COLO668 (cell line): ENCODE results near the gene DCC.

Source experiments
- DNase-seq: peaks from one replicate; lab custom pipeline; 2025; ENCODE audit not compliant: unreplicated experiment; lab: John Stamatoyannopoulos, UW

The DCC gene

DNA sequence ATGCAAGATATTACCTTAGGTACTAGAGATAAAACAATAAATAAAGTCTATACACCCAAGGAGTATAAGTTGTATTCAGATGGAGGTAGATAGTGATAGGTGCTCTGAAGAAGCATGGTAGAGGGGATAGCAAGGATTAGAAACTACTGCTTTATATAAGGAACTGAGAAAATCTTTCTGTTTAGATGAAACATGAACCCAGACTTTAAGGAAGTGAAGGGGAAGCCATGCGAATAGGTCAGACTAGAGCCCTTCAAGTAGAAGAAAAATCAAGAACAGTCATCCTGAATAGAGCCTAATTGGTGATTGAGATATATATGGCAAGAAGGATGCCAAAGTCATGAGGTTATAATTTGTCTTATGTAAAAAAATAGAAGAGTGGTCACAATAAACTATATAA lies 984.4 kb downstream of the DCC start:
- DNase-seq, result no peak

DNA sequence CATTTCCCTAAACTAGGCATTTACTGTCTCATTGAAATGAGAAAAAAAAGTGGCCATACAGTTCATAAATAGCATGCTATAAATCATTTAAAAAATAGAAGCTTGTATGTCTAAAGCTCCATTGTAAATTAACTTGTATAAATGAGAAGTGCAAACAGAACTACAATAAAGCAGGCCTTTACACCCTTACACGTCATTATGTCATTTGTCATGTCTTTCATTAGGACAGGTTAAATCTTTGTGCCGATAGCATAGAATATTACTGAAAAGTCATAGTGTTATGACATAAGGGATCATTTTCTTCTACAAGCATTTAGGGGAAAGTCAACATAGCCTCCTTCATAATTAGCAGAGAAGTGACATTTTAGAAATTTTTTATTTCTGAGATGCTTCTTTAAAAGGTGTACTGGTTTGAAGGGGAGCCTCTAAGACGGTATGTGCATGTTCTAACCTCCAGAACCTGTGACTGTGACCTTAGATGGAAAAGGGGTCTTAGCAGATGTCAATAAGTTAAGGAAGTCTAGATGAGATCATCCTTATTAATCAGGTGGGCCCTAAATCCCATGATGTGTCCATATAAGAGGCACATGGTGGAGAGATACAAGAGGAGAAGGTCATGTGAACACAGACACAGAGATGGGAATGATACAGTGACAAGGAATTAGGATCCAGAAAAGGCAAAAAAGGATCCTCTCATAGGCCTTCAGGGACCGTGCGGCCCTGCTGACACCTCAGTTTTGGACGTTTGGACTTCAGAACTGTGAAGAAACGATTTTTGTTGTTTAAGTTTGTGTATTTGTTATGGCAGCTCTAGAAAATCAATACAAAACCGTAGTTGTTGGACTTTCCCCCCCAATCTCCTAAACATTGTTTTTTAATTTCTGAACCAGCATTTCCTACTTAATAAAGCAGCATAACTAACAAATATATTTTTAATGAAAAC lies 1020.8 kb downstream of the DCC start:
- no peak for DNase-seq

DNA sequence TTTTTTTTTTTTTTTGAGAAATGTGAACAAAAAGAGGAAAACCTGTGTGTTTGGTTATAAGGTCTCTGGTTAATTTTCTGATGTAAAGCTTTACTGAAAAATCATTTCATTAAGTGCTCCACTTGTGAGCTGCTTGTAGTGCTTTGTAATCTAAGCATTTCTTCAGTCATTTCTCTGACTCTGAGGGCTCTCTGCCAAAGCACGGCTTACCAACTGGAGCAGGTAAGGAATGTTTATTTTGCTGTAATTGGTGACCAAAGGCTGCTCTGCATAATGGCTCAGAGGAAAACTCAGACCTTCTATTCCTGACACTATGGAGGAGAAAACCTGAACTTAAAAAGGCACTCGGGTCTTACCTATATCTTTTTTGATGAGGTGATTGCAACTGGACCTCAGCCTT lies 1035.6 kb downstream of the DCC start:
- no peak for DNase-seq

DNA sequence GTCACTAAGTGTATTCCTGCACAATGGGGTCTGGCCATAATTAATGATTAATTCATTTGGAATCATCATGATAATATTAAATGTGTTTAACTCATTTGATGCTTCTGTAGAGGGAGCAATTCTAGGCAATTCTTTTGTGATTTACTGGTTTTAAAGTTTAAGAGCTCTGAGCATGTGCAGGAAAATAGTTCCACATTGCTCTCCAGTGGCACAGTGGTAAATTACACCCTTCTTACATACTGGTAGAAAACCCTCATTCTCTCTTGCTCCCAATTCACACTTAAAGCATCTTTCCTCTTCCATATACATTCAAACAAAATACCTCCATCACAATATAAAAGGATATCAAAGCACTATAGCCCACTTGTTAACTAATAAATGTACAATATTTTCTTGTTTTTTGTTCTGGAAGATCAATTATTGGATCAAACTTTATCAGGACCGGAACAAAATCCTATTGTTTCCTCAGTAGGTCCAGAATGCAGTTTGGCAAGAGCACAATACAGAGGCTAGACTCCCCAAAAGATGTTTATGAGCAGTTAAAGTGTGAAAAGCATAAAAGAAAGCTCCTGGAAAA lies 1040.2 kb downstream of the DCC start:
- DNase-seq, result no peak

DNA sequence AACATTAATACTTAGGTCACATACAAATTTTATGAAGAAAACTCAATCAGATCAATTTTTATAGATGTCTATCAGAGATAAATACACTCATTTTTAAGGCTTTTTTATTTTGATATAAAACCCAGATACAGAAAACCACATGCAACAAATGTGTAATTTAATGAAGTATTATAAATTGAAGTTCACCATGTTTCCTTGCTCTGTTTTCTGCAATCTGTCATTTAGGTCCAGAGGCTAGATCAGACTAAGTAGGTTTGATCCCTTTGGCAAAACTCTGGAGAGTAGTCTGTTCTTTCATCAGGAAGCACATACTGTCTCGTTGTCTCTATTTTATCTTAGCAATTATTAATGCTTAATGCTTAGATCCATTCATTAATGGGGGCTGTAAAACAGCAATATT lies 1042.9 kb downstream of the DCC start:
- no peak for DNase-seq

DNA sequence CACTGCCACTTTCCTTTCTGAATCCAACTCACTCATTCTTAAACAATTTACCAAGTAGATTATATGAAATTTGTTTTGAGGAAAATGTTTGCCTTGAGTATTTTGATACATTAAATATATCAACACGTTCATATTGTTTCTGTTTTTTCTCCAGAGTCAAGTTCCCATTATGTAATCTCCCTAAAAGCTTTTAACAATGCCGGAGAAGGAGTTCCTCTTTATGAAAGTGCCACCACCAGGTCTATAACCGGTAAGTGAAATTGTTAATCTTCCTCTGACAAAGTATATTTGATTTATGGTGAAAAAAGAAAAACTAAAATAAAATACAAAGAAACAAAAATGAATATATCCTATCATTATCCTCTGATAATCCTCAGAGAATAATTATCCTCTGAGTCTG lies 1045.9 kb downstream of the DCC start:
- DNase-seq, result no peak

DNA sequence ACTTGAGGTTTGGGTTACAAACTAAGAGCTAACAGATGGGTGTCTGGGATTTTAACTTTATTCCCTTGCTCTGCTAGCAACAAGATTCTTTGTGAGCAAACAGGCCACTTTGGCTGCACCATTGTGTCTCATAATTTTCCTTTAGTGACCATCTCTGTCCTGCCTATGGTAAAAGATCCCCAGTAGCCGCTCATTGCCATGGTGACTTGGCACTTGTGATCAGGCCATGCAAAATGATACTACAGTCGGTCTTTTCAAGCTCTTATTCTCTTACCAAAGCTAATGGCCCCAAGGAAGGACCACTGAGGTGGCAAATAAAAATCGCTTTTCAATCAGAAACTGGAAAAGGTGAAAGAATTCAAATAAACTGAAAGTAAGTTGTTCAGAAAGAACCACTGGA lies 1047.6 kb downstream of the DCC start:
- no peak for DNase-seq

DNA sequence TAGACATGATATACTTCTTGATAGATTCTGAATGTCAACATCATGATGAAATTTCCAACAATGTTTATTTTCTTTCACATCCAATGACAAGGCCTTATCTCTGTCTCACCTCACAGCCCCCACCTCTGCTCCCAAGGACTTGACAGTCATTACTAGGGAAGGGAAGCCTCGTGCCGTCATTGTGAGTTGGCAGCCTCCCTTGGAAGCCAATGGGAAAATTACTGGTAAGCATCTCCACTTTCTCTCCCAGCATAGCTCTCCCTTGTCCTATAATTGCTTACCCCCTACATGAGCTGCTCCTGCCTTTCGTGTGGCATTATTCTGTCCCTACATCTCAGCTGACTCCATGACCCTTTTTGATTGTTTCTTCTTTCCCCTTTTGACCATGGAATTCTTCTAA lies 1062.7 kb downstream of the DCC start:
- DNase-seq, result no peak

DNA sequence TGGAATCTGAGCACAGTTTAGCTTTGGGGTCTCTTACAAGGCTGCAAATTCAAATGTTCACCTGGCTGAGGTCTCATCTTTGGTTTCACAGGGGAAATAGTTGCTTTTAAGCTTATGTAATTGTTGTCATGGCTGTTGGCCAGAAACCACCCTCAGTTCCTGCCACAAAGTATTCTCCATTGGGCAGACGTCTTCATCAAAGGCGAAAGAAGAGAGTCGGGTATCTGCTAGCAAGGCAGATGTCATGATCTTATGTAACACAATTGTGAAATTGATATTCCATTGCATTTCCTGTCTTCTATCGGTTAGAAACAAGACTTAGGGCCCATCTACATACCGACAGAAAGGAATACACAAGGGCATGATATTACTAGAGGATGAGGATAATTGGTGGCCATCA lies 1068.3 kb downstream of the DCC start:
- DNase-seq, result no peak

DNA sequence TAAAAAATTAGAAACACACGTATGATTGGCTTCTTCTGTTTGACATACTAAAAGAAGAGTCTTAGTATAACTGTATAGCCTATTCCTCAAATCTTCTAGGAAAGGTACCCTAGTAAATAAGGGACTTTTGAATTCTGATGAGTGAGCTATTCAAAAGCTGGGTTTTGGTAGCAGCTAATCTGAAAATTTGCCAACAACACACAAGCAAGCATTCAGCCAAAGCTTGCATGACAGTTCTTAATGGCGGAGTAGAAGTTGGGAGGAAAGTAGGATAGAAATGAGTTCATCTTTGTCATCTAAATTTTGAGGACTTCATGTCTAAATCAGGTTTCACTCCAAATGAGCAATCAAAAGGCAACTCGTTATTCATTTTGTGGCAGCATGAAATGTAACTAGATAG lies 1071.5 kb downstream of the DCC start:
- no peak for DNase-seq

DNA sequence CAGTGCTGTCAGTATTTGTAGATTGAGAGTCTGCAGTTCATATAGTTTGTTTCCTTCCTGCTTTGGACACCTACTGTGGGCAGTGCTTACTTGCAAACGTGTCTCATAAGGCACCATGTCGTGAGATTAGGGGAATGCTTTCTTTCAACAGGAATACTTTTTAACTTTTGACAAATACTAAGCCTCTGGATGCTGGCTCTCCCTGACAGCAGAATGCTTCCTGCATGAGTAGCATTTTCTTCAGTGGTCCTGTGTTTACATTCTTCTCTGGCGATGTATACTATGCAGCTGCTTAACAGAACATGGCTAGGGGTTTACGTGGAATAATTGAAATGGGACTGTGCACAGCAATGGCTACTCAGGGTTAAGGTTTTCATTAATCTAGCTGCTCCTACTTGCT lies 1077.0 kb downstream of the DCC start:
- DNase-seq, result no peak

DNA sequence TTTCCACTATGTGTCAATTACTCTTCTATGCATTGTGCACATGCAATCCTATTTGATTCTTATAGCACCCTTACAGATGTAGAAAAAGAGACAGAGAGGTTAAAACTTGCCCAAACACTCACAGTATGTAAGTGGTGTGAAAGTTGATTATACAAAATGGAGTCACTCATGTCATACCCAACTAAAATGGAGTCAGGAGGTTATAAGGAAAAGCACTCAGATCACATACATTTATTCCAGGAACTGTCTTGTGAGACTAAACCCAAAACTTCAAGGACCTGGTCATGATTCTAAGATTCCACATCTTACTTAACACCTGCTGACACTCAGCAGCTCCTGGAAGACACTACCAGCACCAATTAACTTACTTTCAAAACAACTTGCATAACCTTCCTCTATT lies 1081.9 kb downstream of the DCC start:
- no peak for DNase-seq

DNA sequence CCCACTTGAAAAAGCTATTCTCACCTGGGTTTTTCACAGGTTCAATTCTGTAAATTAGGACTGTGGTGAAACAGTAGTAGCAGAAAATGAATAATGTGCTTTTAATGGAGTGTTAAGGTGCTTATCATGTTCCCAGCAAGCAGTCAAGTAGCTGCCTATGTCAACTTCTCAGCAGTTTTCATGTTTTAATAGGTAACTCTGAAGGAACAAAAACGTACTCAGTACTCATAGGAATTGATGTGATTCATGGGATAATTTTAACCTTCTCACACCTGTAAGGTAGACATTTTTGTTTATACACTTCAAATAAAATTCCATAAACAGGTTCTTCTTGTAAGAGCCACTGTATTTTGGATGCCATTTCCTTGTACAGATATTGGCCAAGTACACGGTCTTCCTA lies 1082.9 kb downstream of the DCC start:
- no peak for DNase-seq

DNA sequence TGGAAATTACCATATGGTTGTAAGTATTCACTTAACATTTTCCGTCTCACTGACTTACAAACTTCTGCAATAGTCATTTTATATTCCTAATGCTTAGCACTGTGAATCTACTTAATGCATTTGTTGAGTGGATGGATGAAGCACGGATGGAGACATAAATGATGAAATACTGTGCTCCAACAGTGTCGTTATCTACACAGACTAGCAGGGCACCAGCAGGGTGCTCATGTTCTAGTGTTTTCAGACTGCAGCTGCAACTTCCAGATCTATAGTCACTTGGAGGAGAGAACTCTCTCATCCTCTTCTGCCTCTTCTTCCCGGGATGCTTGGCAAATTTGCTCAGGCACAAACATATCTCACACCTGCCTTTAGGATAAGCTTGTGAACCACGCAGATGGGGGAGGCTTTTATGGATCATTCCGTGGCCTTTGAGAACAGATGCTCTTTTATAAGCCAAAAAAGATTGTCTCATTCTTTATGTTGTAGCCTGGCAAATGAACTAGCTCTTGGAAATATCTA lies 1086.7 kb downstream of the DCC start:
- no peak for DNase-seq

DNA sequence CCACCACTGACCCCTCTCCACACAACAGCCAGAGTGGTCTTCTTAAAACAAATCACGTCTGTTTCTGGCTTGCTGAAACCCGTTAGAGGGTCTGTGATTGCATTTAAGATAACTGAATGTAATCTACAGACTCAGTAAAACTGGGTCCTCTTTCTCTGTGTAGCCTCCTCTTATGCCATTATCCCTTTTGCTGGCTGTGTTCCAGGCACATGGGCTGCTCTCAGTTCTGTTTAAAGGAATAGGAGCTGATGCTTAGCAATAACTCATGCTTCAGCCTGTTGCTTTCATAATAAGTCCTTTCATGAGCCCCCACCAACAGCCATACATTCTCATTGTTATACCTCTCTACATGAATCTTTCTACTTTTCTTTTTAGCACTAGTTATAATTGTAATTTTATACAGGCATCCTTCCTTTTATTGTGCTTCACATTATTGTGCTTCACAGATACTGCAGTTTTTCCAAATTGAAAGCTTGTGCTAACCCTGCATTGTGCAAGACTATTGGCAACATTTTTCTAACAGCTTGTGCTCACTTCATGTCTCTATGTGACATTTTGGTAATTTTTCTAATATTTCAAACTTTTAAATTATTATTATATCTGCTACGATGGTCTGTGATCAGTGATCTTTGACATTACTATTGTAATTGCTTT lies 1101.9 kb downstream of the DCC start:
- DNase-seq, result no peak

DNA sequence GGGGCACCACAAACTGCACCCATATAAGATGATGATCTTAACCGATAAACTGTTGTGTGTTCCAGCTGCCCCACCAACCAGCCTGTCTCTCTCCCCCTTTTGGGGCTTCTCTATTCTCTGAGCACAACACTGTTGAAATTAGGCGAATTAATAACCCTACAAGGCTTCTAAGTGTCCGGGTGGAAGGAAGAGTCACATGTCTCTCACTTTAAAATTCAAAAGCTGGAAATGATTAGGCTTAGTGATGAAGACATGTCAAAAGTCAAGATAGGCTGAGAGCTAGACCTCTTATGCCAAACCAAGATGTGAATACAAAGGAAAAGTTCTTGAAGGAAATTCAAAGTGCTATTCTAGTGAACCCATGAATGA lies 1102.4 kb downstream of the DCC start:
- no peak for DNase-seq

DNA sequence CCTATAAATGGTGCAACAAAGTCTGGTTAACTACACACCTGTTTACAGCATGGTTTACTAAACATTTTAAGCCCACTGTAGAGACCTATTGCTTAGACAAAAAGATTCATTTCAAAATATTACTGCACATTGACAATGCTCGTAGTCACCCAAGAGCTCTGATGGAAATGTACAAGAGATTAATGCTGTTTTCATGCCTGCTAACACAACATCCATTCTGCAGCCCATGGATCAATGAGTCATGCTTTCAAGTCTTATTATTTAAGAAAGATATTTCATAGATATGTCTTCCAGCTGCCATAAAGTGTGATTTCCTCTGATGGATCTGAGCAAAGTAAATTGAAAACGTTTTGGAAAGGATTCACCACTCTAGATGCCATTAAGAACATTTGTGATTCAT lies 1103.3 kb downstream of the DCC start:
- DNase-seq, result no peak

DNA sequence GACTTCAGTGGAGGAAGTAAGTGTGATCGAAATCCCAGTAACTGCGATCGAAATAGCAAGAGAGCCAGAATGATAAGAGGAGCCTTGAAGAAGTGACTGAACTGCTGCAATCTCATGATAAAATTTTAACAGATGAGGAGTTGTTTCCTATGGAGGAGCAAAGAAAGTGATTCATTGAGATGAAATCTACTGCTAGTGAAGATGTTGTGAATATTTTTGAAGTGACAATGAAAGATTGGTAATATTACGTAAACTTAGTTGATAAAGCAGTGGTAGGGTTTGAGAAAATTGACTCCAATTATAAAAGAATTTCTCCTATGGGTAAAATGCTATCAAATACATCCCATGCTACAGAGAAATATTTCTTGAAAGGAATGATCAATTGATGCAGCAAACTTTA lies 1103.8 kb downstream of the DCC start:
- no peak for DNase-seq

DNA sequence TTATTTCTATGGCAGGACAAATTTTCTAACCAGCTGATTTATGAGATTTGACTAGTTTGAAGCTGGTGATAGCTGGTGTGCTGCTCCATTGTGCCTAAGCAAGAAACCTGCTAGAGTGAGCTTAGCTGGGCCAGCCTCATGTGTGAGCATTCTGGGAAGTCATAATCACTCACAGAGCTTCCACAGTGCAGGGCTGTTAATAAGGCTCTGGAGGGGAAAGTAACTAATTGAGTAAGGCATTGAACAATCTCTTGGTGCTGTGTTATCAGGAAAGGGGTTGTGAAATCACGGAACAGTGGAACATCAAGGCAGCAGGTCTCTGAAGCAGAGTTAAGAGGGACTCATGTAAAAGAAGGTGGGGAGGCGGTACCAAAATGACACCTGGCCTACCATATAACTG lies 1111.9 kb downstream of the DCC start:
- DNase-seq, result no peak

DNA sequence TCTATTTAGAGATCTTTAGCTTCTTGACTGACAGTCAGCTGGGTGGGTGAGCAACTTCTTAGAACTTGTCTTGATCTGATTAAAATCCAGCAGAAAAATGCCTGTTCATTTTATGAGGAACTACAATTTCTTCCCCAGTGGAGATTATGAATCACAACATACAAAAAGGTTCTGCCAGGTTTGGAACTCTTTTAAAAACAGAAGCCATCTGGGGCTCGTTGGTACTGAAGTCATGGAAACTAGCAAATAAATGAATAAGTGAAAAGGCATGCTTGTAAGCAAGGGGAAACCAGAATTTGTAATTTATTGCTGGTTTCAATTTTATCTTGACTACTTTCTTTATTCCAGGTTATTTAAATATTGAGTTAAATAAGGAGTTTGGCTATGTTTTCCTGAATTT lies 1117.1 kb downstream of the DCC start:
- DNase-seq, result no peak

DNA sequence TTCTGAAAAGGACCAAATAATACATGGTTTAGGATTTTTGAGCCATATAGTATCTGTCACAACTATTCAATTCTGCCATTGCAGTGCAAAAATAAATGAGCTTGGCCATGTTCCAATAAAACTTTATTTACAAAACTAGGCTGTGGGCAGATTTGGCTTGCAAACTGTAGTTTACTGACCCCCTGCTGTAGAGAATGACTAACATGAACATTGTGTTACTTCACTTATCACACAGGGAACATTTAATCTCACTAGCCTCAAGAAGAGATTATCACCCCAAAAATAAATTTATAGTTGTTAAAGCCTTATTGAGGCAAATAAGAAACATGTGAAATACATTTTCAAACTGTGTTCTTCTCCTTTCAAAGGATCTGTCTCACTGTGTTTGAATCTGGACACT lies 1118.3 kb downstream of the DCC start:
- DNase-seq, result no peak

DNA sequence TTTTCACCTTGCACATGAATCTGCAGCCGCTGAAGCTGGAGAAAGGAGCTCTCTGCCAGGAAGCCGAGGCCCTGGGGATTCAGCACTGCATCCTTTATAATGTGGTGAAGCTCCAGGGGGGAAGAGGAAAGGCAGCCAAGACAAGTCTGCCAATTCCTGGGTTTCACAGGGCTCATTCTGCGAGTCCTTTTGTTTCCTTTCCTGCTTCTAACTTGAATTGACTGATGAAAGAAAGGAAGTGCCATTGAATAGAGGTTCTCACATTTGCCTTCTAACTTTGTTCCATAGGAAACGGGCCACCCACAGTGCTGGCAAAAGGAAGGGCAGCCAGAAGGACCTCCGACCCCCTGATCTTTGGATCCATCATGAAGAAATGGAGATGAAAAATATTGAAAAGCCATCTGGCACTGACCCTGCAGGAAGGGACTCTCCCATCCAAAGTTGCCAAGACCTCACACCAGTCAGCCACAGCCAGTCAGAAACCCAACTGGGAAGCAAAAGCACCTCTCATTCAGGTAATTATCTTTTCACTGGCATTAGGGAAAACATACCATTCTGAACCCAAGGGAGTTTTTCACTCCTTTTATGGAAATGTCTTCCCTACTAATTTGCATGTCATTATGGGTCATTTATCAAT lies 1119.1 kb downstream of the DCC start:
- DNase-seq, result no peak
